HG03280 (cell line): ENCODE results near the gene LMAN1.

Source experiments
- ATAC-seq: cut with Tn5 transposase; IDR thresholded peaks from one replicate; pipeline ENCODE4 v1.9.1; 2021; ENCODE audit warnings: mild to moderate bottlenecking, moderate library complexity; ENCODE audit not compliant: unreplicated experiment

The LMAN1 gene

GRCh38 chr18:59360381-59360780 is 1.3 kb upstream of the LMAN1 start:
- no peak for ATAC-seq

DNA sequence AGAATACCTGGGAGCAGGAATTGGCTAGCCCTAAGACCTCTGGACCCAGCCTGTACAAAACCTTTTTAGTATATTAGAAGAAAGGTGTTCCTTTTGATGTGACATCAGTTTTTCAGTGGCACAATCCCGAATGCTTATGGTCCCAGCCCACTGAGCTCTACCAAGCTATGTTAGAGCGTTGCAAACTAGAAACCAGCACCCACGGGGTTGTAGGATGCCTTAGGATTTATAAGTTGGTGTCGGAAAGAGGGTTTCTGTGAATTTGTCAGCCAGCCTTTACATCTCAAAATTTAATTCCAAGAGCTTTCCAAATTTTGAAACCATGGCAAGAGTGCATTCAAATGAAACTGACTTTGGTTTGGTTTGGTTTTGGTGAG is 499 bp upstream of the LMAN1 start:
- ATAC-seq = peak; percentile 8

GRCh38 chr18:59358414-59358711 is 702 bp downstream of the LMAN1 start:
- ATAC-seq = no peak

DNA sequence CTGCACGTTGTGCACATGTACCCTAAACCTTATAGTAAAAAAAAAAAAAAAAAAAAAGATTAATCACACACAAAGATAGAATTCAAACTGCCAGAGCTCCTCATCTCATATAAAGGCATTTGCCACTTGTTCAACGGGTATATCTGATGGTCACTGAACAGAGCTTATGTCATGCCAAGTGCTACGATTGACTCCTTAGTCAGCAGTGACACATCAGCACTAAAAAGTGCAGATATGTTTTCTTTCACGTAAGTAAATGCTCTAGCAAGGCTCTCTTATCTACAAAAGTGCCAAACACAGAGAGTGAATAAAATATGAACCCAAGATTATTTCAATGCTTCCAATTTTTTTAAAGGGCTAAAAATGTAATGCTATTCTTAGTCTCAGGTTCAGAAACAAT is 1.1 kb downstream of the LMAN1 start:
- ATAC-seq = no peak

DNA sequence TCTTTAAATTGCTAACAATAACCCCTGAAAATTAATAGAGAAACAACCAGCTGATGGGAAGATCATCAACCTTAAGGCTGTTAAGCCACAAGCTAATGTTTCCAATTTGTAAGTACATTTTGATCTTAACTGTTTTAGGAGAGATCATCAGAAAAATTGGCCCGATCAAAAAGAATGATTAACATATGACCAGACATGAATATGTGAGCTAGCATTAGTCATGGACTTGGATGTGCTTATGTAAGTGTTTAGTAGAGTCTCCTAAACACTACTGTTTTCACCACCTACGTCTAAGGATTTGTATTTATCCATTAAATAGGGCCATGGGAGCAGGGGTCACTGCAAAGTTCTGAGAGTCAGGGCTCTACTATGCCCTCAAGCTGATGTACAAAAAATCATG is 4.3 kb downstream of the LMAN1 start:
- ATAC-seq = no peak

- no peak for ATAC-seq
These were observed 5.9 kb downstream of the LMAN1 start for GRCh38 chr18:59353079-59353680.

- no peak for ATAC-seq
These were observed 6.7 kb downstream of the LMAN1 start for GRCh38 chr18:59352250-59352855.

DNA sequence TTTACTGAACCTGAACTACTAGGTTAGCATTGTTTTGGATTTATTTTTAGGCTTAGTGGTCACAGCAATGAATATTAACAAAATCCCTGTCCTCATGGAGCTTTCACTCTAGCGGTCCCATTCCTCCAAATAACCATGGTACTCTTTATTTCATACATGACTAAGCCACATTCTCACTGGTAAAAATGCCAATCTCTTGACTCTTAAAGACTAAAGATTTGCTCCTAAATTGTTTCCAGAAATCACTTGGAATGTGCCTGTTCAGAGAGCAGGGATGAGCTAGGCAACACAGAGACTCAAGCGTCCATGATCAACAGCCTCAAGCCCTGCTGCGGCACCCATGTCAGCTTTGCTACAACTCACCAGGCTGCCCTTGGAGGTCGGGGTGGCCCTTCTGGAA is 13.5 kb downstream of the LMAN1 start:
- ATAC-seq = no peak

- ATAC-seq = no peak
These were observed 14.1 kb downstream of the LMAN1 start for GRCh38 chr18:59344996-59345395.

DNA sequence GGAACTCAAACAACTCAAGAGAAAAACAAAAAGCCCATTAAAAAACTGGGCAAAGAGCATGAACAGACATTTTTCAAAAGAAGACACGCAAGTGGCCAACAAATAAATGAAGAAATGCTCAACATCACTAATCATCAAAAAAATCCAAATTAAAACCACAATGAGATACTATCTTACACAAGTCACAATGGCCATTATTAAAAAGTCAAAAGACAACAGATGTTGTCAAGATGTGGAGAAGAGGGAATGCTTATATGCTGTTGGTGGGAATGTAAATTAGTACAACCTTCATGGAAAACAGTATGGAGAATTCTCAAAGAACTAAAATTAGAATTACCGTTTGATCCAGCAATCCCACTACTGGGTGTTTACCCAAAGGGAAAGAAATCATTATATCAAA is 15.1 kb downstream of the LMAN1 start:
- no peak for ATAC-seq

DNA sequence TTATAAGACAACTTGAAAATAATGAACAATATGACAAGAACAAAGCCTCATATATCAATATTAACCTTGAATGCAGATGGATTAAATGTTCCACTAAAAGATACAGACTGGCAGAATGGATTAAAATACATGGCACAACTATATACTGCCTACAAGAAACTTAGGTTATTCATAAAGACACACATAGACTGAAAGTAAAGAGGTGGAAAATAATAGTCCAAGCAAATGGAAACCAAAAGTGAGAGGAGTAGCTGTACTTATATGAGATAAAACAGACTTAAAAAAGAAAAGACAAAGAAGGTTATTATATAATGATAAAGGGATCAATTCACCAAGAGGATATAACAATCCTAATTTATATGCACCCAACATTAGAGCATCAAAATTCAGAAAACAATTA is 18.2 kb downstream of the LMAN1 start:
- peak; percentile 54 for ATAC-seq

DNA sequence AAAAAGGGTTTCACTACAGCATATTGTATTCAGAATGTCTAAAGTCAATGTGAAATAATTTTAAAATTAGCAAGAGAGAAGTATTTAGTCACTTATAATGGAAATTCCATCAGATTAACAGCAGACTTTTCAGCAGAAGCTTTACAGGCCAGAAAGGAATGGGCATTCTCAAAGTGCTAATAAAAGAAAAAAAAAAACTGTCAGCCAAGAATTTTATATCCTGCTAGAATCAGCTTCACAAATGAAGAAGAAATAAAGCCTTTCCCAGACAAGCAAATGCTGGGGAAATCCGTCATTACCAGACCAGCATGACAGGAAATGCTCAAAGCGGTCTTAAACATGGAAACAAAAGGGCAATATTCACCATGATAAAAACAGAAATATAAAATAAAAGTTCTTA is 18.8 kb downstream of the LMAN1 start:
- no peak for ATAC-seq

- ATAC-seq = no peak
These were observed 26.1 kb downstream of the LMAN1 start for GRCh38 chr18:59332986-59333385.

- no peak for ATAC-seq
These were observed 30.4 kb downstream of the LMAN1 start for GRCh38 chr18:59328683-59329082.

DNA sequence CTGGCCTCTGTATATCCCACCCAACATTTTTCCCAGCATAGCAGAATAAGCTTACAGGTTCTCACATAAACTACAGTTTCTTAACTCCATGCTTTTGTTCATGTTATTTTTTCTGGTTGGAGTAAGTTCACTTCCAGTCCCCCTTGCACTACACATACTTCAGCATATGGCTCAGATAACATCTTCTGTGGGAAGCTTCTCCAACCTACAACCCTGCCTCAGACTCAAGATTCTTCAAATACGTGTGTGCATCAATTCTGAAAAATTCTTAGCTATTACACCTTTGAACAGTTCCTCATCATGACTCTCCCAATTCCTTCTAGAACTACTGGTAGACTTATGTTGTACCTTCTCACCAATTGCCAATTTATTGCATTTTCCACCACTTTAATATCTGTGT is 33.1 kb downstream of the LMAN1 start:
- ATAC-seq = no peak

DNA sequence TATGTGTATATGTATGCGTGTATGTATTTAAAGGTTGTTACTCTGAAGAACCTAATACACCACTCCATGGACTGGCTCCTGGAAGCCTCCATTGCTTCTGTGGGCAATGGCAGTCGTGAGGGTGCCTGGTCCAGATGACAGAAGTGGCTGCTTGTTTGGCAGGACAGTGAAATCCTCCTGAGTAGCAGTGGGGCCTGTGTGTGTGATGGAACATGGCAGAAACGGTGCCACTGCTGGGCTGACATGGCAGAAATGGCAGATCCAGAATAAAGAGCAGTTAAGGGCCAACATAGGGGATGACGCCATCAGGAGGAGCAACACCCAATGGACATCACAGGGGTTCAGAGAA is 34.5 kb downstream of the LMAN1 start:
- no peak for ATAC-seq

- ATAC-seq = no peak
These were observed 35.0 kb downstream of the LMAN1 start for GRCh38 chr18:59323931-59324622.

DNA sequence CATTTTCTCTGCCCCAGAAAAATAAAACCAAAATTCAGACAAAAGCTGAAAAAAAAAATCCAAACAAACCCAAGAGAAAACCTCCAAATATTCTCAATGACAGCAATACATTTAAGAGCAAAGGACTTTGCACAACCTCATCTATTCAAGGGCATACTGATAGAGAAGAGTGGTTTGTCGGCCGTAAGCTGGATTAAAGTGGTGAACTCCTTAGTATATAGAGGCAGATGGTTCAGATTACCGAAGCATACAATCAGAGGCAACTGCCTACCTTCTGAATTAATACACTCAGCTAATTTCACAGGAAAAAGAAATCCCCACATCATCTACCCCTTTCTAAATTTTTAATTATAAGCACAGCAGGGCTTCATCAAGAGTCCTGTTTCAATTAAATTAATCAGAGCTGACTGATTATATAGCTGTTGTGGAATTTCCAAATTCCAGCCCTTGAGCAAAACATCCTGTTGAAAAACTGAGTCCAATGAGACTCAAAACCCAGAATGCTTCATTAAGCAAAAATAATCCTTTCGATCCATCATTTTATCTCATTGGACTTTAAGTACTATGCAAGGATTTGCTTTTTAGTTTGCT is 40.5 kb downstream of the LMAN1 start, which contains the start of gene CPLX4:
CPLX4 (minus strand) TSS at position 190 of the 591 bp plus-strand sequence; CDS start at position 3, 187 bp downstream.
- no peak for ATAC-seq

GRCh38 chr18:59311631-59312030 is 47.4 kb downstream of the LMAN1 start:
- no peak for ATAC-seq

DNA sequence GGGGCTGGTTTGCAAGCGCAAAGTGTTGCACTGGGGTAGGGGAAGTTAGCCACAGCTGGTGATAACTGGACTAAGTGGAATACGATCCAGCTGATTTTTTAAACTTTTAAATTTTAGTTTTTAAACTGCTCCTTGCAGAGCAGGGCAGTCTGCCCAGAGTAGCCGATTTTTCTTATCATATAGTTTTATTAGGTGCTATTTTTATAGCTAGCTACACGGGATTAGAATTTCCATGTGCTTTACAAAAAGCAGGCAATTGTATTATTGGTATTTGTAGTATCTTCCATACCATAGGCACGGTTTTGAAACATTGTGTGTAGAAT is 50.2 kb downstream of the LMAN1 start:
- no peak for ATAC-seq

- ATAC-seq = peak; percentile 86
These were observed 50.7 kb downstream of the LMAN1 start for GRCh38 chr18:59308248-59308937.

DNA sequence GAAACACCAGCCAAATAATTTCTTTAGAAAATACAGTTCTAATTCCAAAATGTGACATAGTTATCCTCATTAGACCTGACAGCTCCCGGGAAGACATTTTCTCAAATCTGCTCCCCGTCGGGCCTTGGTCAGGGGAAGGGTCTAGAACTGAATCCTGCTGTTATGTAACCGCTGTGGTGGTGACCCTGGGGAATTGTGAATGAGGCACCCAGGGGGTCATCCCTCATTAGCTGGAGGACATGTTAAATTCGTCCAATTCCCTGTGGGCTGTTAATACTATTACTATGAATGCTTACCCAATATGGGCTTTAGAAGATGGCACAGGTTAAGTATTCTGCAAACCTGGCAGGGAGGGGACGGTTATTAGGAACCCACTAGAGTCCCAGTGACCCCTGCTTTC is 52.4 kb downstream of the LMAN1 start:
- ATAC-seq = no peak
